Glutamatergic neuron (in vitro differentiated cells): ENCODE measurements around the gene AGBL4. TPM values are rescaled to one million over a fixed set of nuclear protein-coding genes. Genes with fewer than 3 reads are reported as not detected.

Source experiments
- DNase-seq: peaks from one replicate; pipeline ENCODE4 v3.0.0; 2022
- H3K27ac Mint-ChIP-seq: one replicate; pipeline ENCODE4 v1.8.0; 2020; ENCODE audit warnings: mild to moderate bottlenecking, mixed read lengths, inconsistent platforms; ENCODE audit not compliant: unreplicated experiment
- H3K27me3 Mint-ChIP-seq: one replicate; pipeline ENCODE4 v1.8.0; 2020; ENCODE audit warnings: mild to moderate bottlenecking, moderate library complexity, mixed read lengths, inconsistent platforms; ENCODE audit not compliant: unreplicated experiment
- H3K36me3 Mint-ChIP-seq: one replicate; pipeline ENCODE4 v1.8.0; 2020; ENCODE audit warnings: mild to moderate bottlenecking, mixed read lengths, inconsistent platforms; ENCODE audit not compliant: unreplicated experiment
- H3K4me1 Mint-ChIP-seq: one replicate; pipeline ENCODE4 v1.8.0; 2020; ENCODE audit warnings: mild to moderate bottlenecking, low read depth, mixed read lengths, inconsistent platforms; ENCODE audit not compliant: unreplicated experiment
- H3K4me3 Mint-ChIP-seq: one replicate; pipeline ENCODE4 v1.8.0; 2020; ENCODE audit warnings: mild to moderate bottlenecking, mixed read lengths, inconsistent platforms; ENCODE audit not compliant: unreplicated experiment
- H3K9me3 Mint-ChIP-seq: one replicate; pipeline ENCODE4 v1.8.0; 2020; ENCODE audit warnings: mild to moderate bottlenecking, moderate library complexity, mixed read lengths, inconsistent platforms; ENCODE audit not compliant: unreplicated experiment
- CTCF ChIP-seq: fragments of 200-600 bp; sonication (generic); IDR thresholded peaks from one replicate; pipeline ENCODE4 v1.5.0; 2021; ENCODE audit not compliant: partially characterized antibody, unreplicated experiment
- total RNA-seq: library from RNA; stranded (reverse); fragmentation: NEBNext Ultra II Directional; extraction: Animal tissue kit (Norgen Biotek cat#: 25700); gene quantifications from one replicate; pipeline ENCODE4 v1.2.1, GENCODE V29; 2021; ENCODE audit not compliant: unreplicated experiment

AGBL4 gene
- total RNA-seq, 1 donor from 2014 or later: 3.5 TPM

- H3K27ac Mint-ChIP-seq: no peak overlapping the region
- H3K27me3 Mint-ChIP-seq: peaks cover 1% of the 10 kb centered on the region
- peaks cover 10% of the 10 kb centered on the region for H3K36me3 Mint-ChIP-seq
- H3K4me1 Mint-ChIP-seq: peaks cover 16% of the 10 kb centered on the region
- no peak overlapping the region for H3K4me3 Mint-ChIP-seq
- DNase-seq: no peak
- TF ChIP-seq CTCF: no peak
- H3K9me3 Mint-ChIP-seq: peaks cover 6% of the 10 kb centered on the region
These were observed 1092.1 kb downstream of the AGBL4 start for GRCh38 chr1:48931506-48932192.

GRCh38 chr1:48930011-48930410, 1093.7 kb downstream of the AGBL4 start:
- peaks cover 12% of the 10 kb centered on the region for H3K36me3 Mint-ChIP-seq
- H3K27ac Mint-ChIP-seq: no peak overlapping the region
- H3K4me1 Mint-ChIP-seq: peaks cover 16% of the 10 kb centered on the region
- H3K9me3 Mint-ChIP-seq: peaks cover 6% of the 10 kb centered on the region
- H3K27me3 Mint-ChIP-seq: peaks cover 1% of the 10 kb centered on the region
- no peak overlapping the region for H3K4me3 Mint-ChIP-seq
- DNase-seq: no peak
- TF ChIP-seq CTCF: no peak

- H3K36me3 Mint-ChIP-seq: peaks cover 12% of the 10 kb centered on the region
- TF ChIP-seq CTCF: no peak
- H3K27ac Mint-ChIP-seq: no peak overlapping the region
- peaks cover 7% of the 10 kb centered on the region for H3K27me3 Mint-ChIP-seq
- H3K4me3 Mint-ChIP-seq: no peak overlapping the region
- peaks cover 16% of the 10 kb centered on the region for H3K9me3 Mint-ChIP-seq
- DNase-seq: no peak
- peaks cover 40% of the 10 kb centered on the region for H3K4me1 Mint-ChIP-seq
These were observed 1099.7 kb downstream of the AGBL4 start for GRCh38 chr1:48924099-48924498.

- Mint-ChIP-seq H3K9me3 (peaks cover 16% of the 10 kb centered on the region), H3K4me1 (peaks cover 50% of the 10 kb centered on the region)
These were observed 1100.6 kb downstream of the AGBL4 start for GRCh38 chr1:48923116-48923515.

More at GRCh38 chr1:48923116-48923515, 1100.6 kb downstream of the AGBL4 start:
- no peak for DNase-seq
- Mint-ChIP-seq H3K36me3 (peaks cover 12% of the 10 kb centered on the region), H3K4me3 (no peak overlapping the region), H3K27me3 (peaks cover 9% of the 10 kb centered on the region), H3K27ac (peak overlapping the region; percentile 45)
- no peak for TF ChIP-seq CTCF
